Stimulated activated CD8-positive, alpha-beta memory T cell treated with anti-CD3 and anti-CD28 coated beads, Interleukin-2, amount 100 ng/mL, for 1 hour (primary cell): ENCODE measurements around the gene SYNJ2.
"Not testable (repeated sequence)": the region's sequence is repeated elsewhere in the genome, so short reads cannot be mapped to it uniquely, and the experiment has no call there.

Experiments used
- DNase-seq, 2 donors: peaks; one replicate each; pipeline ENCODE4 v3.0.0-alpha.2; 2020; ENCODE audit warnings: low read depth in 2 of 2

Gene SYNJ2

DNA sequence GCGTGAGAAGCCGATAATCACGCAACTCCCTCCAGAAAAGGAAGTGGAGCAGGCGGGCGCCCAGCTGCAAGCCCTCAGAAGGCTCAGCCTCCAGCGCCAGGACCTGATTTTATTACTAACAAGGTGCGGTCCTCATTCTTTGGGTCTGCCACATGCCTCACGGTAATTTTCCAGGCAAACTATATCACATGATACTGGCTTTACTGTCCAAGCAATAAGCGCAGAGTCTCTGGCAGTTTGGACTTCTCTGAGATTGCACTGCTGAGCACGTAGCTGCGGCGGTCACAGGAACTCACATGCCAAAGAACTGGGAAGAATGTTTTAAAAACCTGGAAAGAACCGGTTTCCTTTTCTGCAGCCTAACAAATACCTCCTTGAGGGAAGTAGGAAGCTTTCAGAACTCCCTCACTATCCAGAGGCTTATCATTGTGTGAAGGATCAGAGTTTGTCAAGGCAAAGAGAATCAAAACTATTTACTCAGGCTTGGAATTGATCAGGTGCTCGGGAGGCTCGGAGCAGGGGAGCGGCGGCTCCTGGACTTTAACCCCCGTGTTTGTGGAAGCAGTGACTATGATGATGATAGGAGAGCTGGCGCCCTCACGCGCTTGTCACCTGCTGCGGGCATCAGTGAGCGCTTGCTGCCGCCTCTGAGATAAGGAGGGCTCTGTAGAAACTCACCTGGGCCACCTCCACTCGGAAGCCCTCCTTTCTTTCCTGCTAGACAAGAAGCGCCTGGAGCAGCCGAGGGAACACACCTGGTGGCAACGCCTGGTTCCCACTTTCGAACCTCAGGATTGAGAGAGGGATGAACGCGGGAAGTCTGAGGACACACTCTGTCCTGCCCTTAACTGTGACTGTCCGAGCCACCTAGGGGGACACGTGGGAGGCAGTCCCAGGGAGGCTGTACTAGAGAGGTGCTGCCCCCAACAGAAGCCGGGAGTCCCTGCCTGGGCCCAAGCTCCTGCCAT lies 27.2 kb upstream of the SYNJ2 start:
- no peak for DNase-seq

DNA sequence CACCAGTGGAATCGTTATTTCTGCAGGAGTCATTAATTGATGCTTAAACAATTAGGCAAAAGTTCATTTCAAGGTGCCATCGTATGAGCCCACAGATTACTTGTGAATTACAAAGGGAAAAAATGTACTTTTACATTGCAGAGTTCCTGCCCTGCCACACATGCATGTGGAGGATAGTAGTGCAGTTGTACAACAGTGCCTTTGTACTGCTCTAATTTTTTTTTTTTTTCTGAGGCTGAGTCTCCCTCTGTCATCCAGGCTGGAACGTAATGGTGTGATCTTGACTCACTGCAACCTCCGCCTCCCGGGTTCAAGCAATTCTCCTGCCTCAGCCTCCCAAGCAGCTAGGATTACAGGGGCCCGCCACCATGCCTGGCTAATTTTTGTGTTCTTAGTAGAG lies 26.0 kb upstream of the SYNJ2 start:
- no peak for DNase-seq

DNA sequence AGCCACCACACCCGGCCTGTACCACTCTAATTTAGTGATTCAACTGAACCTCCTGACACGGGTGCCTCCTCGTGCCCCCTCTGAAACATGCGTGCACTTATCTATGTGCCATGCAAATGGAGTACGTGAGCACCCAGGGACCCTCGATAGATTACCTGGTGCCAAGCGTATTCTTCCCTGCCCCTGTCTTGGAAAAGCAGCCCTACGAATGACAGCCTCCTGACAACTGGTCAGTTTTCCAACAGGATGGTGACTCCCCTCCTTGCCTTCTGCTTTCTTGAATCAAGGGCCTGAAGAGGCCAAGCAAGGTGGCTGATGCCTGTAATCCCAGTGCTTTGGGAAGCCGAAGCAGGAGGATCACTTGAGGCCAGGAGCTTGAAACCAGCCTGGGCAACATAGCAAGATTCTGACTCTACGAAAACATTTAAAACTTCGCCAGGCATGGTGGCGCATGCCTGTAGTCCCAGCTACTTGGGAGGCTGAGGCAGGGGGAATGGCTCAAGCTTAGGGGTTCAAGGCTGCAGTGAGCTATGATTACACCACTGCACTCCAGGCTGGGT lies 25.4 kb upstream of the SYNJ2 start:
- DNase-seq = no peak

DNA sequence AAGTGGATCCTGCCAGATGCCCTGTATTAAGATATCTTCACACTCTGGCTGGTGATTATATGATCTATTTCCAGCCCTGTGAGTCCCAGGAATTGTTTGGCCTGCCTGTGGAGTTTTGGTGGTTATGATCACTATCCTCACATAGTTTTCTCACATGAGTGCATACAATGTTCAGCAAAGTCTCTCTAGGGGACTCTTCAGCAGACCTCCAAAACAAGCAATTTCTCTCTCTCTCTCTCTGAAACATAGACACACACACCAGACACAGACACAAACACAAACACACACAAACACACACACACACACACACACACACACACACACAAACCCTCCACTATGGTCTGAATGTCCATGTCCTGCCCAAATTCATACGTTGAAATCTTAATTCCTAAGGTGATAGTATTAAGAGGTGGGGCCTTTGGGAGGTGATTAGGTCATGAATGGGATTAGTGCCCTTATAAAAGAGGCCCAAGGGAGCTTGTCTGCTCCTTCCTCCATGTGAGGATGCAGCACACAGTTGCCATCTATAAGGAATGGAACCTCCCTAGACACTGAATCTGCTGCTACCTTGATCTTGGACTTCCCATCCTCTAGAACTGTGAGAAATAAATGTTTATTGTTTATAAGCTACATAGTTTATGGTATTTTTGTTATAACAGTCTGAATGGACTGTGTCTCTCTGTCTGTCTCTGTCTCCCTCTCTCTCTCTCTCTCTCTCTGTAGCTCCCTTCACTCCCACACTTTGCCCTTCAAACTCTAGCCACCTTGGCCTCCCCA lies 22.0 kb upstream of the SYNJ2 start:
- DNase-seq = no peak

DNA sequence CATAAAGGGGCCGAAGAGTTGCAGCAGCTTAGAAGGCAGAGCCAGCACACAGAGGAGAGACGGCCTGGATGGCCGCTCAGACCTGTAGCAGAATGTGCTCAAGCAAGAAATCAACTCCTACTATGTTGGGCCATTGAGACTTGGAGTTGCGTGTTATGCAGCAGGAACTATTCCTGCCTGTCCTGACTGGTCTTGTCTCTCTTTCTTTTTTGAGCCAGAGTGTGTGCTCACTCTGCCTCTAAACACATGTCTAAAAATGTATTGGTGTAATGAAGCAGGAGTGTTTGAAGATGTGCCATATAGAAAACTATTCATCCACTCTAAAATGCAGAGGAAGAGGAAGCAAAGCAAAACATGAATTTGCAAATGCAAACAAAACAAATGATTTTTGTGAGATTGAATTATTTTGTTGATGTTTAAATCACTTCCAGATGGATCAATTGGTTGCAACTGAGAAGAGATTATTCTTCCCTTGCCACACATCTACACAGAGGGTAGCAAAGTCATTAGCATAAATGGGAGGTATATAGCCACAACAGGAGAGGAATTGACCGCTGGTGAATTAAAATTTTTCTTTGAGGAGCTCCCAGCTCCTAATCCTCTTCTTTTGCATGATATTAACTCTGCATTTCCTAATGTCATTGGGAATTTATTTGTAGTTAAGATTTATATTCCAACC lies 20.4 kb upstream of the SYNJ2 start:
- DNase-seq = no peak

- DNase-seq = no peak
Measured at GRCh38 chr6:157961832-157962575, 19.7 kb upstream of the SYNJ2 start.

GRCh38 chr6:157962601-157963302 lies 18.9 kb upstream of the SYNJ2 start:
- DNase-seq = no peak

- DNase-seq = no peak
Measured at GRCh38 chr6:157964100-157964499, 17.6 kb upstream of the SYNJ2 start.

- DNase-seq = no peak
Measured at GRCh38 chr6:157965387-157965786, 16.3 kb upstream of the SYNJ2 start.

DNA sequence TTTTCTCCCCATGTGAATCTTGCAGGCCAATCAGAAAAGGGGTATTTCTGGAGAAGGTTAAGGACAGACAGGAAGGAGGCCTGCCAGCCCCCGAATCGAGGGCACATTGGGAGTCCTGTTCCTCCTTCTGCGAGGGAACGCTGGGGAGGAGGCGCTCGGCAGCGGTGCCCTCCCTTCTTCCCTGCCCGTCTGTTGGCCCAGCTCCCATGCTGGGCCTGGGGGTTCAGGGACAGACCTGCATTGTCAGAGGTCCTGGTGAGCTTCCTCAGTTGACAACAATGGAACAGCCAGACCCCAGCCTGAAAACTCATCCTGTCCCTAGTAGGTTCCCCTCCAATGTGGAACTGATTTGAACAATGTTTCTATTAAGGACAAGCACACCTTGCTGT lies 15.1 kb upstream of the SYNJ2 start:
- no peak for DNase-seq

DNA sequence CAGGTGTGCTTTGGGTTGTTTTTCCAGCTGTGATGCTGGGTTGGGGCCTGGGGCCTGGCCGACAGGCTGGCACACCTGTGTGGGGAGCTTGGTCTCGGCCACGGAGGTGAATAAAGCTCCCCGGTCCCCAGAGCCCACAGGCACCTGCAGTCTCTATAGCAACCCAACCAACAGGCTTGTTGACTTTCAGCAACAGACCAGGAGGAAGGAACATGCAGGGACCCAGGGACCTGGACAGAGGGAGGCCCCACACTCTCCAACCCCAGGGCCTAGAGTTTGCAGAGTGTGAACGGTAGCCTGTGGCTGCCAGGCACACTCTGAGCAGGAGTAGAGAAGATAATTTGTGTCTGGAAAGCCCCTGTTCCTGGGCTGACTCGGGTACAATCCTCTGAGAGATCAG lies 14.6 kb upstream of the SYNJ2 start:
- no peak for DNase-seq

DNA sequence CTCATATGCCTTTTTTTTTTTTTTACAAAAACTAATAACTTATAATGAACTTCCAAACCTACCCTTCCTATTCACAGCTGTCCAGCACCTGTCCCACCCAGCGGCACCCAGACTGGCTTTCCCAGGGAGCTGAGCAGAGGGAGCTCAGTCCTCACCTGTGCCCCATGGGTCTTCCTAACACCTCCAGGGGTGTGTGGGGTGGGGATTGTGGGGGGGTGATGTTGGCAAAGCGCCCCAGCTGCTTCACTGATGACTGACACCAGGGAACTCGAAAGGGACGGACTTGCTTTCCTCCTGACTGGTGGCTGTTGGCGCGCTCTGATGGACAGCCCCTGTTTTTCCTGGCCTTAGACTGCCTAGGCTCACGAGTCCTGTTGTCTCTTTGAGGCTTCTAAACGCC lies 14.2 kb upstream of the SYNJ2 start:
- no peak for DNase-seq

DNA sequence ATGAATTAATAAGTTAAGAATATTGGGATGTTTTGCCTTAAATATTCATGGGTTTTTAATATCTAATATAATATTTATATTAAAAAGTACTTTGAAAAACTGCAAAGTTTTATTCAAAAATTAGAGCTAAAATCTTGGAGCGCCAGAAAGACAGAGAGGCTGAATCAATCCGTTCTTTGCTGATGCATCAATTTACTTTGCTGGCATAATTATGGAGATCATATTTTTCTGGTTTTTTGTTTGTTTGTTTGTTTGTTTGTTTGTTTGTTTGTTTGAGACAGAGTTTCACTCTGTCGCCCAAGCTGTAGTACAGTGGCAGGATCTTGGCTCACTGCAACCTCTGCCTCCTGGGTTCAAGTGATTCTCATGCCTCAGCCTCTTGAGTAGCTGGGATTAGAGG lies 9.5 kb upstream of the SYNJ2 start:
- DNase-seq = not testable (repeated sequence)

- no peak for DNase-seq
Measured at GRCh38 chr6:157974341-157974894, 7.2 kb upstream of the SYNJ2 start.

- no peak for DNase-seq
Measured at GRCh38 chr6:157974967-157975366, 6.7 kb upstream of the SYNJ2 start.

DNA sequence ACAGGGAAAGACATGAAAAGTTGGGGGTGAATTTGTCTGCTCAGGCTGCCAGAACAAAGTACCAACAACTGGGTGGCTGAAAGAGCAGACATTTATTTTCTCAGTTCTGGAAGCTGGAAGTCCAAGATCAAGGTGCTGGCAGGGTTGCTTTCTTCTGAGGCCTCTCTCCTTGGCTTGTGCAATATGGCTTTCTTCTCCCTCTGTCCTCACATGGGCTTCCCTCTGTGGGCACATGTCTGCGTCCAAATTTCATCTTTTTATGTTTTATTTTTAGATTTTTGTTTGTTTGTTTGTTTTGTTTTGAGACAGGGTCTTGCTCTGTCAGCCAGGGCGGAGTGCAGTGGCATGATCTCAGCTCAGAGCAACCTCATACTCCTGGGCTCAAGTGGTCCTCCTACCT lies 6.2 kb upstream of the SYNJ2 start:
- no peak for DNase-seq

GRCh38 chr6:157976345-157977175 lies 5.1 kb upstream of the SYNJ2 start:
- DNase-seq = no peak

- no peak for DNase-seq
Measured at GRCh38 chr6:157977176-157977804, 4.4 kb upstream of the SYNJ2 start.
